NCI-H2171 treated with DMSO at 0.1 percent for 48 hours (cell line): Measurements from ENCODE around the gene CEMIP.
A peak's percentile ranks its signal among the peaks of the same experiment; 100 is the strongest.
"Not testable (repeated sequence)": the region's sequence is repeated elsewhere in the genome, so short reads cannot be mapped to it uniquely, and the experiment has no call there.

ENCODE experiments used
- DNase-seq: peaks from one replicate; lab custom pipeline; 2025; lab: John Stamatoyannopoulos, UW

Gene CEMIP

GRCh38 chr15:80953001-80953952, 174.1 kb downstream of the CEMIP start:
- no peak for DNase-seq

- DNase-seq = no peak
These were observed 175.0 kb downstream of the CEMIP start for GRCh38 chr15:80953953-80954778.

- DNase-seq = not testable (repeated sequence)
These were observed 176.6 kb downstream of the CEMIP start for GRCh38 chr15:80955571-80956452.

- peak; percentile 27 for DNase-seq
These were observed 178.4 kb downstream of the CEMIP start for GRCh38 chr15:80957556-80957955.

- DNase-seq = no peak
These were observed 178.8 kb downstream of the CEMIP start for GRCh38 chr15:80957976-80958375.

GRCh38 chr15:80958818-80959495, 179.8 kb downstream of the CEMIP start:
- DNase-seq = no peak

- DNase-seq = not testable (repeated sequence)
These were observed 186.3 kb downstream of the CEMIP start for GRCh38 chr15:80965454-80965853.

- no peak for DNase-seq
These were observed 187.4 kb downstream of the CEMIP start for GRCh38 chr15:80966431-80967197.

GRCh38 chr15:80967451-80967850, 188.3 kb downstream of the CEMIP start:
- DNase-seq = no peak

- DNase-seq = no peak
These were observed 188.9 kb downstream of the CEMIP start for GRCh38 chr15:80967991-80968510.

- no peak for DNase-seq
These were observed 190.1 kb downstream of the CEMIP start for GRCh38 chr15:80969316-80969715.

- DNase-seq = peak; percentile 72
These were observed 191.0 kb downstream of the CEMIP start for GRCh38 chr15:80970018-80970657.

GRCh38 chr15:80970658-80971057, 191.5 kb downstream of the CEMIP start:
- no peak for DNase-seq

- no peak for DNase-seq
These were observed 192.0 kb downstream of the CEMIP start for GRCh38 chr15:80971143-80971542.

- no peak for DNase-seq
These were observed 193.1 kb downstream of the CEMIP start for GRCh38 chr15:80972276-80972675.

GRCh38 chr15:80974914-80975313, 195.7 kb downstream of the CEMIP start:
- DNase-seq = no peak

- no peak for DNase-seq
These were observed 197.7 kb downstream of the CEMIP start for GRCh38 chr15:80976851-80977250.

GRCh38 chr15:80977627-80978036, 198.5 kb downstream of the CEMIP start:
- DNase-seq = peak; percentile 79

GRCh38 chr15:80978685-80979329, 199.6 kb downstream of the CEMIP start:
- peak; percentile 10 for DNase-seq
